NCI-H524 (cell line): ENCODE measurements around the gene TRIM24.

Experiments used
- DNase-seq, 2 experiments: peaks; one replicate each; lab custom pipeline; 2025; lab: John Stamatoyannopoulos, UW

The TRIM24 gene

DNA sequence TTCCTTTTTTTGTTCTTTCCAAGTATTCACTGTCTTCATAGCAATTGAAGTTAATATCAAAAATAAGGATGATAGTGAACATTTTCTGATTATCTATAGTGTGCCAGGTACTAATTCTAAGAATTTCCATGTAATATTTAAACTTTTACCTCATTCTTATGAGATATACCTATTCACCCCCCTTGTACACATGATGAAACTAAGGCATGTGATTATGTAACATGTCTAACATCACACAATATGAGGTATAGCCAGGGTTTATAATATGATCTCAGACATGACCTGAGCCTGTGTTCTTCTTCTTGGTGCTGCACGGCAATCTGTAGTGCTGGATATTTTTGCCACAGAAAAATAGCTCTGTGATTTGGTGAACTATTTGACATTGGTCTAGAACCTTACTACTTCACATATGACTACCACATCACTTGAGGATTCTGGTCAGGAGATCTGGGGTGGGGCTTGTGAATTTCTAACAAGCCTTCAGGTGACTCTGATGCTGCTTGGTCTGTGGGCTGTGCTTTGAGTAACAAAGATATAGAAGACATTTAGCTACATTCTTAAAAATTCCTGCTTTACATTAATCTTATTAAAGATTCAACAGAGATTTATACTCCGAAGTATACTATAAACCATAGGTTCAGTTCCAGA lies 79.1 kb downstream of the TRIM24 start:
- no peak for DNase-seq

DNA sequence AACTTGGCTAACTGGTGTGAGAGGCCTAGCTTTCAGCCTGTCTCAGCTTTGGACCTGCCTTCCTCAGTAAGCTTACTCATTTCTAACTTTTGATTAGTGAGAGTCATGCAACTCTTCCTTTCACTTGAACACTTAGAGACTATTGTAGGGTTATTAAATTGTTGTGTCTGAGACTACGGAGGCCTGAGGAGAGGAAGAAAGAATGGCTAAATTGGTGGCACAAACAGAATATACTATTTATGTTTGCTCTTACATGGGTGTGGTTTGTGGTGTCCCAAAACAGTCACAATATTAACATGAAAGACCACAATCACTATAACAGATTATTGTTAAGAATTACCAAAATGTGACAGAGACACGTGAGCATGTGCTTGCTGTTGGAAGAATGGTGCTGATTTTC lies 82.1 kb downstream of the TRIM24 start:
- DNase-seq: no peak

DNA sequence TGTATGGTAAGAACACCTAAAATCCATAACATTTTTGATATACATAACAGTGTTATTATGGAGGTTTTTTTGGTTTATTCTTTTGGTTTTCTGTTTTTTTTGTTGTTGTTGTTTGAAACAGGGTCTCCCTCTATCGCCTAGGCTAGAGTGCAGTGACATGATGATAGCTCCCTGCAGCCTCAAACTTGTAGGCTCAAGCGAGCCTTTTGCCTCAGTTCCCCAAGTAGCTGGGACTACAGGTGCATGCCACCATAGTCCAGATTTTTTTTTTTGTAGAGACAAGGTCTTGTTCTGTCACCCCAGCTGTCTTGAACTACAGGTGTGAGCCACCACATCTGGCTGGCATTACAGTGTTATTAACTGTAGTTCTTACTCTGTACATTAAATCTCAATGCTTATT lies 83.7 kb downstream of the TRIM24 start:
- no peak for DNase-seq

DNA sequence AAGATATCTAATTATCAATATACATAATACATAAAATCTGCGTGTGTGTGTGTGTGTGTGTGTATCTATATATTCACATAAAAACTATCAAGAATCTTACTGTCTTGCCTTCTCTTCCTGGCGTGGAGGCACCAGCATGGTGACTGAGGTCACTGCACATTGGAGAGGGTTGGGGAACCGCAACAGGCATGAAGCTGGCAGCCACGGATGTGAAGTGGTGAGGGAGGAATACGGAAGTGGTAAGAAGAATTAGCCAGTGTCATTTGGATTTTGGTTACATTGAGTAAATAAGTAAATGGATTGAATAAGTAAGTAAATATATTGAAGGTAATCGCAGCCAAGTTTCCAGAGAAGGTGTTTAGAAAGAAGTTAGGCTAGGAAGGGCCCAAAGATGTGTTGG lies 85.1 kb downstream of the TRIM24 start:
- no peak for DNase-seq

DNA sequence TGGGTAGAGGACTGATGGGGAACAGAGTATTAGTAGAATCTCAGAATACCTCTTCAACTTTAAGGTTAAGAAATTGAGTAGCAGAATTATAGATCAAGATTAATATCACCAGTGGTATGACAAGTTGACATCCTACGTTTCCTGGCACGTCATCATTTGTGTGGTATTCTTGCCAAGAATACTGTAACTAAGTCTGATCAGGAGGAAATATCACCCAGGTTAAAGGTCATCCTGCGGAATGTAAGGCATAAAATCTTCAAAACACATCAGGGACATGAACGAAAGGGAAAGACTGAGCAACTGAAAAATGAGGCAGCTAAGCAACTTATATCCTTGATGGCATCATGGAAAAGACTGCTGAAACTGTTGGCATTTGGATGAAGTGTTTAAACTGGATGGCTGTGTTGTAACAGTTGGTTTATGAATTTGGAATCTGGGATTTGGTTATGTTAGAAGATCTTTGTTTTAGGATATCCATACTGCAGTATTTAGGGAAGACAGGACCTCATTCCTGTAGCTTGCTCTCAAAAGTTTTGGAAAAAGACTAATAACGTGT lies 86.1 kb downstream of the TRIM24 start:
- no peak for DNase-seq

DNA sequence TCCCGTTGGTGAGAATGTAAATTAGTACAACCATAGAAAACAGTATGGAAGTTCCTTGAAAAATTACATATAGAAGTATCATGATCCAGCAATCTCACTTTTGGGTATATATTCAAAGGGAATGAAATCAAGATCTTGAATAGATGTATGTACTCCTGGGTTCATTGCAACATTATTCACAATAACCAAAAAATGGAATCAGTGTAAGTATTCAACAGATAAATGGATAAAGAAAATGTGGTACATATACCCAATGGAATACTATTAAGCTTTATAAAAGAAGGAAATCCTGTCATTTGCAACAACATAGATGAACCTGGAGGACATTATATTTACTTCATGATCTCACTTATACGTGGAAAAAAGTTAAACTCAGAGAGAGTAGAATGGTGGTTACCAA lies 86.8 kb downstream of the TRIM24 start:
- DNase-seq: no peak

DNA sequence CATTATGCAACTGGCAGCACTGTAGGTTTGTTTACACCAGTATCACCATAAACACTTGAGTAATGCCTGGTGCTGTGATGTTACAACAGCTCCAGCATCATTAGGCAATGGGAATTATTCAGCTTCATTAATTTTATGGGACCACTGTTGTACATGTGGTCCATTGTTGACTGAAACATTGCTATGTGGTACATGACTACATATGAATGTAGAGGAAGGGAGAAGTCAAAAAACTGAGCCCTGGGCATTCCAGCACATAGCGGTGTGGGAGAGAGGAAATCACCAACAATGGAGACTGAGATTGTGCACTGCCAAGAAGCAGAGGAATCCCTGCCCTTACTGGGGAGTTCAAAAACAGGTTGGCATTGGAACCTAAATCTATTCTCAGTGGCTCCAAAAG lies 89.0 kb downstream of the TRIM24 start:
- DNase-seq: no peak

DNA sequence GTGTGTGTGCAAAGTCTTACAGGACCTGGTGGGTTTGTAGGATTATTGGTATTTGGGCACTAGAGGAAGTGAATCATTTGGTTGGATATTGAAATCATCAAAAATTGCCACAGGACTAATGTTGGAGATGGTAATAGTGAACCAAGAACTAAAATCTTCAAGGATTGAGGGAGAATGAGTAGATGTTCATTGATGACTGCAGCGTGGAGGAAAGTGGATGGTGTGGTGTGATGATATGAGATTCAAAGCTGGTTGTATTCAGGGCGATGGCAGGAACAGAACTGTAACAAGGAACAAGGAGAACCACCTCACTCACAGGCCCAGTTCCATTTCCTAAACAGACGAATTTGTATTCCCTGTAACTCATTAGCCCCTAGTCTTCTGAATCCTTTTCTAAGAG lies 90.3 kb downstream of the TRIM24 start:
- no peak for DNase-seq

DNA sequence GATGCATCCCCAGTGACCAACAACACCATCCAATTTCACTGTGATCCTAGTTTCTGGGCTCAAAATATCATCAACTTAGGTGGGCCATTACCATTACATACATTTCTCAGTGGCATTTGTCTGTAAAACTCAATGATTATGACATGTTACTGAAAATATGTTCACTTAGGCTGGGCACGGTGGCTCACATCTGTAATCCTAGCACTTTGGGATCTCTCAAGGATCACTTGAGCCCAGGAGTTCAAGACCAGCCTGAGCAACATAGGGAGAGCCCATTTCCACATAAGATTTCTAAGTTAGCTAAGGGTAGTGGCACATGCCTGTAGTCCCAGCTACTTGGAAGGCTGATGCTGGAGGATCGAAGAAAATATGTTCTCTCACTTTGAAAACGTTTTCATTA lies 91.0 kb downstream of the TRIM24 start:
- no peak for DNase-seq

DNA sequence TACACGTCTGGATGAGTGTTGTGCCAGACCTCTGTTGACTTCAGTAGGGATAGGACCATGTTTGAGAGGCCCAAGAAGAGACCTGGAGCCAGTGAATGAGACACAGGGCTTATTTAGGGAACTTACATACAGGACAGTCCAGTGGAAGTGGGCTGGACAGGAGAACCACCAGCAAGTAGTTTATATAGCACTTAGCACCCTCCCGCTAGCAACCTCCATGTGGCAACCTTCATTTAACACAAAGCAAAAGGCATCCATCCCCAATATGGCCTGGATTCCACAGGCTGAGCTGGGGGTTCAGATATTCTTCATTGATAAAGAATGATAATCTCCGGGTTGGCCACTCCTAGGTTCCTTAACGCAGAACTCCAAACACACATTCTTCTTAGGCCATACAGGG lies 93.7 kb downstream of the TRIM24 start:
- DNase-seq: no peak

DNA sequence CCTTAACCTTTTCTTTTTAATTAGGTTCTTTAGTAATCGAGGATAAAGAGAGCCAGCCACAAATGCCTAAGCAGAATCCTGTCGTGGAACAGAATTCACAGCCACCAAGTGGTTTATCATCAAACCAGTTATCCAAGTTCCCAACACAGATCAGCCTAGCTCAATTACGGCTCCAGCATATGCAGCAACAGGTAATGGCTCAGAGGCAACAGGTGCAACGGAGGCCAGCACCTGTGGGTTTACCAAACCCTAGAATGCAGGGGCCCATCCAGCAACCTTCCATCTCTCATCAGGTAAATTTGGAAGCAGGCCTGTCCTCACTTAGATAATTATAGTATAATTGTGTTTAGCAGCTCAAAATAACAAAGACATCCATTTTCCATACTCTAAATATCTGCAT lies 94.6 kb downstream of the TRIM24 start:
- no peak for DNase-seq

DNA sequence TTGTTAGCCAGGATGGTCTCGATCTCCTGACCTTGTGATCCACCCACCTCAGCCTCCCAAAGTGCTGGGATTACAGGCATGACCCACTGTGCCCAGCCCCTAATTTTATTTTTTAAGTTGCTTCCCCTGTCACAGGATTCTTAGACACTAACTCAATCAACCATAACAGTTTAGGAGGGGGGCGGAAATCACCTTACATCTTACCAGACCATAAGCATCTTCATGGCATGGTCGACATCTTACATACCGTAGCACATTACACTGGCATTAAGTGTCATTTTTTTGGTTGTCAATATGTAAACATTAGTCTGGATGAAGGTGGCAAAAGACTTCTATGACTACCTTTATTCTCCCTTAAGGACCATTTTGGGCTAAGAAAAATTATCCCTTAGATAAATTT lies 95.6 kb downstream of the TRIM24 start:
- DNase-seq: no peak

DNA sequence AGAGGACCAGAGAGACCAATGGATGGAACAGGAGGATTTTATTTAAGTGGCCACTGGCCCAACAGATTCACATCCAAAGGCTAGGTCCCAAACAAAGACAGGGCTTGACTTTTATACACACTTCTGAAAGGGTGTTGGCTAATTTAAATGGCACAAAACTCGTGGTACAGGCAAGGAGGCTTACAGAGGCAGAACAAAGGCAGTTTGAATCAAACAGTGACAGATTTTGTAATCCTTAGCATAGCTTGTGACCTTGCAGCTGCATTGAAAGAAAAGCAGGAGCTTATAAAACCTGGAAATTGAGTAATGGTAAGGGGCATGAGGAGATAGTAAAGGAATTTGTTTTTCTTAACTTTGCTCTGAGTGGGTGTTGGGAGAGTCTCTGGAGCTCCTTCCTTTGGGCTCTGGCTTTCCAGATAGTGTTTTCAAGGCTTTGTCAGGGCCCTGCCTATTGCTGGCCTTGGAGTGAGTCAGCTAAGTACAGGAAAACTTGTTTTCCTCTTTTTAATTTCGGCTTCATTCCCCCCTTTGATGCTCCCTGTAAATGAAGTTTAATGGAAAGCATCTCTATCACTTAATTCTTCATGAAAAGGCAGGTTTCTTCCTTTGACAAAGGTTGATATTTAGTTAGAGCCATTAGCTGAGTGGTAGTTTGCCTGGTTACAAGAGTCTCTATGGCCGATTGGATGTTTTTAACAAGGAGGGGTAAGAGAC lies 96.9 kb downstream of the TRIM24 start:
- no peak for DNase-seq

DNA sequence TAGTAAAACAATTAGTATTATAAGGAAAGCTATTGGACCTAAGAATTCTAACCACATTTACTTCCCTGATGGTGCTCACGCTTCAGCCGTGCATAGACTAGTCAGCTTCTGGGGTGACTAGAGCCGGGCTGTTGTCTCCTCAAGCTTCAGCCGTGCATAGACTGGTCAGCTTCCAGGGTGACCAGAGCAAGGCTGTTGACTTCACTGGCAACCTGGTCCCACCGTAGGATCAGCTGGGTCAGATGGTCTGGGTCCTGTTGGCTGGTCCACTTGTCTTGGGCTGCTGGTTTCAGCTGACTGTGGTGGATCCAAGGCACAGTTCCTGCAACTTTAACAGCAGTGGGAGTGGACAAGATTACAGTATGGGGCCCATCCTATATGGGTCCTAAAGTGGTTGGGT lies 99.4 kb downstream of the TRIM24 start:
- no peak for DNase-seq

DNA sequence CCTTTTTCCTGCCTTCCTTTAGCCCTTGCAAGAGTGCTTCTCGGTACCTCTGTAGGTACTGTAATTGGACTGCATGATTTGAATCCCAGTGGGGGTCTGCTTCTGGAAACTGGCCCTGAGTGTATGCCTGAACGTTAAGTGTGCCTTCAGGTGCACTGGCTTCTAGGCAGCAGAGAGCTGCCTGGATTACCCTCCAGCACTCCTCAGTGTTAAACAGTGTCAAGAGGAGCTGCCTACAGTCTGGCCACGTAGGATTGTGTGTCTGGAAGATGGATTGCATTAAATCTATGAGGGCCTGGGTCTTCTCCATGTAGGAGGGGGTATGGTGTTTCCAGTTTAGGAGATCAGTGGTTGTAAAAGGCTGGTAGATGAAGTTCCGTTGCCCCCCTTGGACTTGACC lies 103.7 kb downstream of the TRIM24 start:
- DNase-seq: no peak

DNA sequence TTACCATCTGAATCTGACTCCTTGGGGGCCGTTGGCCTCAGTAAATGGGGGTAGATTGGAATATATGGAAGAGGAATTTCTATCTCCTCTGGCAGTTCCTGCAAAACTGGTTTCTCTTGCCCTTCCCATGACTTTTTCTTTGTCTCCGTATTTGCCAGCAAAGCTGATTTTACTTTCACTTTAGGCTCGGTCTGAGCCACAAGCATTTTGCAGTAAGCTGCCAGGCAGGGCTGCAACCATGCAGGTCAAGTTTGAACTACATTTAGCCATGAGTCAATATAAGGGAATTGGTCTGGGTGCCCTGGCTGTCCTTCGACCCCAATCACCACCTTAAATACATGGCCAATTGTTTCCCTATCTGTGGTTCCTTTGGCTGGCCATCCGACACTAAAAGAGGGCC lies 104.3 kb downstream of the TRIM24 start:
- DNase-seq: no peak

DNA sequence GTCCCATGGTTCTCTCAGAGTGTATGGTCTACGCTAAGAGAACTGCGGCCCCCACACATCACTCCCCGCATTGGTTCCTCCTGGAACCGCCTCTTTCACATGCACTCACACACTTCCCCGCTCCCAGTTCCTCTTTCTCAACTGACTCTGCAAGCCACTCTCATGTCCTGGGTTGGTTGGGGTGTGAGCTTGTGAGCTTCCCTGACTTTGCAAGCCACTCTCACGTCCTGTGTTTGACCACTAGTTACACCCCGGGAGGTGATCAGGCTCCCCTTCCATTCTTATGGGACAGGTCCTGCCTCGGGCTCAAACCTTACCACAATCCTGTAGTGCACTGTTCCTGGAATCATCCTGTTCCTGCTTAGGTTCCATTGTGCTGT lies 105.0 kb downstream of the TRIM24 start:
- no peak for DNase-seq

DNA sequence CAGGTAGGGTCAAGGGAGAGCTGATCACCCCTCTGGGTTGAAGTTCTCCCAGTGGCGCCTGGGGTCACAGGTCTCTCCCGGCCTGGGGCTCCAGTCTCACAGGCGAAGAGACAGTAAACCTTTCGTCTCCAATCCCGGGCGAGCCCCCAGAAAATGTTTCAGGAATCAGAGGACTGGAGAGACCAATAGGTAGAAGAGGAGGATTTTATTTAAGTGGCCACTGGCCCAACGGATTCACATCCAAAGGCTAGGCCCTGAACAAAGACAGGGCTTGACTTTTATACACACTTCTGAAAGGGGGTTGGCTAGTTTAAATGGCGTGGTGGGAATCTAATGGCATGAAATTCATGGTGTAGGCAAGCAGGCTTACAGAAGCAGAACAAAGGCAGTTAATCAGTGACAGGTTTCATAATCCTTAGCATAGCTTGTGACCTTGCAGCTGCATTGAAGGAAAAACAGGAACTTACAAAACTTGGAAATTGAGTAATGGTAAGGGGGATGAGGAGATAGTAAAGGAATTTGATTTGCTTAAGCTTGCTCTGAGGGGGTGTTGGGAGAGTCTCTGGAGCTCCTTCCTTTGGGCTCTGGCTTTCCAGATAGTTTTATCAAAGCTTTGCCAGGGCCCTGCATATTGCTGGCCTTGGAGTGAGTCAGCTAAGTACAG lies 105.5 kb downstream of the TRIM24 start:
- no peak for DNase-seq

DNA sequence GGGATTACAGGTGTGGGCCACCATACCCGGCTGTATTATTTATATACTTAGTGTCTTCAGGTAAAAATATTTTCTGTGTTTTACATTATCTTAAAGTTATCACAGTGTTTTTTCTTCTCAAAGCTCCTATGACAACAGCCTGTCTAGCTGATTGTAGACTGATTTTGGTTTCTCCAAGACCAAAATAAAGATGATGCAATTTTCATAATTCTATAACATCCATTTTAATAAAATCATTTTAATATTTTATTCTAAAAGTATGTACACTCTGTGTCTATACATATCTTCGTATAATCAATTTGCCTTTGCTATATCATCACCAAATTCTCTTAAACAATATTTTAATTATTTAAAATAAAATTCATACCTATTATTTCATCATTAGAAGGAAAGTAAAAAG lies 108.6 kb downstream of the TRIM24 start:
- no peak for DNase-seq

DNA sequence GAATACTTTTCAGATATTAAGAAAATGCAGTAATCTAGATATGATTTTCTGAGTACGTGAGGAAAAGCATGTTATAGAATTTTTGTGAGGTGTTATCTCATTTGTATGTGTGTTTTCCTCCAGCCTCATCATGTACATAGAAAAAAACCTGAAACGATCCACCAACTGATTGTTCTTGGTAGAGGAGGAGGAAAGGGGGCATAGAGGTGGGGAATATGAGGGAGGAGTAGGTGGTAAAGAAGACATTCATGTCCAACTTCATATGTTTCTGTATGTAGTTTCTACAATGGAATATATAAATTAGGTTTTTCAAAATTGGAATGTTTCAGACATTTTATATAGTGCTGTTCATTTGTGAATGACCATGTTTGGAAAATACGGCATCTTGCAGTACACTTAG lies 109.4 kb downstream of the TRIM24 start:
- no peak for DNase-seq

DNA sequence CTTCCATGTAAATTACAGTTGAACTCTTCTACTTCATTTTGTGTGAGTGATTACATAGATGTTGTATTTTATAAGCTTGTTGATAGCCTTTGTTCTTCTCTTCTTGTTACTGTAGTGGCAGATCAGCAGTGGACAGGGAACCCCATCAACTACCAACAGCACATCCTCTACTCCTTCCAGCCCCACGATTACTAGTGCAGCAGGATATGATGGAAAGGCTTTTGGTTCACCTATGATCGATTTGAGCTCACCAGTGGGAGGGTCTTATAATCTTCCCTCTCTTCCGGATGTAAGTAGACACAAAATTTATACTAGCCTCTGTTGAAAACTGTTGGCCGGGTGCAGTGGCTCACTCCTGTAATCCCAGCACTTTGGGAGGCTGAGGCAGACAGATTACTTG lies 110.7 kb downstream of the TRIM24 start:
- no peak for DNase-seq

DNA sequence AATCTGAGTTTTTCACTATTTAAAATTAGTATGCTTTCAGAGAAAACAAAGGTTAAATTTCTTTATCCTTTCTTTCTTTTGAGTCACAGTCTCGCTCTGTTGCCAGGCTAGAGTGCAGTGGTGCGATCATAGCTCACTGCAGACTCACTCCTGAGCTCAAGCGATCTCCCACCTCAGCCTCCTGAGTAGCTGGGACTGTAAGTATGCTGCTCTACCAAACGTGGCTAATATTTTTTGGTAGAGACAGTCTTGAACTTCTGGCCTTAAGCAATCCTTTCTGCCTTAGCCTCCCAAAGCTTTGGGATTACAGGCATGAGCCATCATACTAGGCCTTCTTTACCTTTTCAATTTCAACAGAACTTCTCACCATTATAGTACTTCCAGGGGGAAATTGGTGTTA lies 113.7 kb downstream of the TRIM24 start:
- DNase-seq: no peak

DNA sequence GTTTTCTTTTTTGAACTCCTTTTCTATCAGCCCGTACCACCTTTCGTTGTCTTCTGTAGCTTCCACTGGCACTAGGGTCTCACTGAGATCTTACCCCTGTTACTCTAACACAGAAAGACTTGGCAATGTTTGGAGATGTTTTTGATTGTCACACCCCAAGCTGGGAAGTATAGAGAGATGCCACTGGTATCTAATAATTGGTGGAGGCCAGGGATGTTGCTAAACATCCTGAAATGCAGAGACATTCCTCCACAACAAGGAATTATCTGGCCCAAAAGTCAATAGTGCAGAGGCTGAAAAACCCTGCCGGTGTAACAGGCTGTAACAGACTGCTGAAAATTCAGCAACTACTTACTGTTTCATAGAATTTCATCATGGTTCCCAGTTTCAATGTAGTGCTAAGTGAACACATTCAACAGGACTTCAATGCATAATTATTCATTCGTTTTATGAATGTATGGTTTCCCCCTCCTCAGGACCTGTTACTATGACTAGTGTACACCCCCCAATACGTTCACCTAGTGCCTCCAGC lies 115.9 kb downstream of the TRIM24 start:
- no peak for DNase-seq
